LoVo (cell line): ENCODE data around the gene DNM3.
"Not testable (repeated sequence)": the region's sequence is repeated elsewhere in the genome, so short reads cannot be mapped to it uniquely, and the experiment has no call there.

Source experiments
- DNase-seq: peaks from one replicate; pipeline ENCODE4 v3.0.0-alpha.2; 2016; ENCODE audit warnings: low spot score

Gene DNM3

DNA sequence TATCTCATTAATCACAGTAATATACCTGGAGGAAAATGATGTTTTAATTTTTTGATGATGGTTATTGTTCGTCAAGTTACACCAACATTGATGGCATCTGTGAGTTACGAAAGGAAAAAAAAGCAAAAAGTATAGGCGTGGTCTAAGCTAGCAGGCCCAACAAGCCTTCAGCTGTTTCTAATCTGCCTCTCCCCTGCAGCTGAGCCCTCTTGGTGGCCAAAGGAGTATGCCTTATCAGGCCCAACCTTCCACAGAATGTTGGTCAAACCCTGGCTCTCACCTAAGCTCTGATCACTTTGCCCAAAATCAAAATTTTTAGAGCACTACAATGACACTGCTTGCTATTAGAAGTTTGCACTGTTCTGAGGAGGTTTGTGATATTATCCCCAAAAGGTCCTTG lies 584.0 kb downstream of the DNM3 start:
- DNase-seq = no peak

DNA sequence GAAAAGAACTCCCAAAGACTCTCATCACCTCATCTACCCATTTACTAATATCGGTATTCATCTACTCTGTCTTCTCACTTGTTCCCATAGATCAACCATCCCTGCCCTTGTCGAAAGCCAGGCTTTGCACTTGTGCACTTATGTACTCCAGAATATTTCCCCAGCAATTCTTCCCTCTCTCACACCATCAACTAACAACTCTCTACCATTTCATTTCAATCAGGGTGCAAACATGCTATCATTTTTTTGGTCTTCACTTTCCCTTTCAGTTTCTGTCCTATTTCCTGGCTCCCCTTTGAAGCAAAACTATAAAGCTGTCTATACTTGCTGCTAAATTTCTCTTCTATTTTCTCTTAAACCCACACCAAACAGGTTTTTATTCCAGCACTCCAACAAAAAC lies 585.9 kb downstream of the DNM3 start:
- no peak for DNase-seq

GRCh38 chr1:172429331-172430127 lies 588.2 kb downstream of the DNM3 start:
- peak; percentile 74 for DNase-seq

GRCh38 chr1:172430128-172430454 lies 588.8 kb downstream of the DNM3 start:
- no peak for DNase-seq

DNA sequence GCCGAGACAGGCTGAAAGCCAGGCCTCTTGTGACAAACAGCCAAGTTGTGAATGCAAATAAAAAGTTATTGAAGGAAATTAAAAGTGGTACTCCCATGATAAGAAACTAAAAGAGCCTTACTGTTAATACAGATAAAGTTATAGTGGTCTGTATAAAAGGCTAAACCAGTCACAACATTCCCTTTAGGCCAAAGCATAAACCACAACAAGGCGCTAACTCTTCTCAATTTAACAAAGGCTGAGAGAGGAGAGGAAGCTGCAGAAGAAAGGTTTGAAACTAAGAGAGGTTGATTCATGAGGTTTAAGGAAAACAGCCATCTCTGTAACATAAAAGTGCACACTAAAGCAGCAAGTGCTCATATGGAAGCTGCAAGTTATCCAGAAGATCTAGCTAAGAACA lies 589.9 kb downstream of the DNM3 start:
- DNase-seq = no peak

GRCh38 chr1:172431721-172432192 lies 590.5 kb downstream of the DNM3 start:
- no peak for DNase-seq

- DNase-seq = not testable (repeated sequence)
Measured at GRCh38 chr1:172437183-172437582, 595.9 kb downstream of the DNM3 start.

GRCh38 chr1:172442404-172442803 lies 601.1 kb downstream of the DNM3 start:
- DNase-seq = no peak

- no peak for DNase-seq
Measured at GRCh38 chr1:172442843-172443565, 601.7 kb downstream of the DNM3 start.

- peak; percentile 94 for DNase-seq
Measured at GRCh38 chr1:172443666-172444453, 602.6 kb downstream of the DNM3 start, which contains the start of gene PIGC. Gene PIGC, minus strand, starts transcription at chr1:172444069. Its CDS starts 1,447 bp downstream, at chr1:172442622.

GRCh38 chr1:172446547-172446946 lies 605.2 kb downstream of the DNM3 start:
- DNase-seq = no peak

GRCh38 chr1:172447641-172448040 lies 606.3 kb downstream of the DNM3 start:
- DNase-seq = no peak

DNA sequence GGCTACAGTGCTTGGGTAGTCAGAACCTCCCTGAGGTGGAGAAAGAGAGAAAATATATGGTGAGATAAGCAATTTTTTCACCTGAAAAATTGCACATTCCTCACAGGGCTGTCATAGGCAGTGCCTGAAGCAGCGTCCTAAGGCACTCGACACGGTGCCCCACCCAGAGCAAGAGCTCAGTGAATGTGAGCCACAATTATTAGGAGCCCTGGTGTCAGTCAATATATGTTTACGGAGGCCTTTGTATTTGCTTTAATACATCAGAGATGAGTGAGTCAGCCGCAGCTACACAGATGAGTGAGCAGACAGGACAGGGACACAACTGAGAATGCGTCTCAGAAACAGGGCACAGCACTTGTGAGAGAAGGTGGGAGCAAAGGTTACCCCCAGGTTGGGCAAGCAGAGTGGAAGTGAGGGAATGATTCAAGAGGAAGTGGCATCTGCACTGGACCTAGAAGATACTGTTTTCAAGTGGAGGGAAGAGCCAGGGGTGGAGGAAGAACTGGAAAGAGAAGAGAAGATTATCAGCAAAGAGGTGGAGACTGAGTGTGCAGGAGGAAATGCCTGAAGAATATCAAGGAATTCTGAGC lies 607.8 kb downstream of the DNM3 start:
- DNase-seq = peak; percentile 86

GRCh38 chr1:172449585-172450523 lies 608.6 kb downstream of the DNM3 start:
- DNase-seq = peak; percentile 57

GRCh38 chr1:172450524-172450885 lies 609.2 kb downstream of the DNM3 start:
- peak; percentile 26 for DNase-seq

- peak; percentile 83 for DNase-seq
Measured at GRCh38 chr1:172451002-172451443, 609.7 kb downstream of the DNM3 start.

DNA sequence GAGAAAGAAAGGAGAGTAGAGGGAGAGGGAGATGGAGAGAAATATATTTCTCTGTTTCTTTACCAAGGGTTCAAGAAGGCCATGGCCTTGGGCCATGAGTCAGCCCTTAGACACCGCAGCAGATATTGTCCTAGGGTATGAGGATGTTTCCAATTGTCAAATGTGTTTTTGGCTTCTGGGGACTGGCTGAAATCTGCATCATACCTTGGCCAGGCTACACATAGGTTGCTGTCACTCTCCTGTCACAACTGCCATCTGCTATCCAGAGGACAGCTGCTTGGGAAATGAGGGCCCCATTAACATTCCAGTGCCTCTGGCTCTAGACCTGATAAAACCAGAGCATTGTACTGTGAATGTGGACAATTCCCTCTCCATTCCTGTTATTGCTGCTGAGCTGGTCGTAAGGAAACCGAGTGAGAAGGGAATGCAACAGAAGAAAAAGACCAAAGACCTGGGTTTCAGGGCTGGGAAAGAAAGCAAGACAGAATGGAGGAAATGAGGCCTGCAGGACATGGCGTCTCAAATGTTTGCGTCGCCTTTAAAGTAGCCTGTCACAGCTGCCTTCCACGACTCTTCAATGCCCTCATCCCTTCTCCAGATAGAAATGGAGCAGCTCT lies 611.3 kb downstream of the DNM3 start:
- DNase-seq = no peak

DNA sequence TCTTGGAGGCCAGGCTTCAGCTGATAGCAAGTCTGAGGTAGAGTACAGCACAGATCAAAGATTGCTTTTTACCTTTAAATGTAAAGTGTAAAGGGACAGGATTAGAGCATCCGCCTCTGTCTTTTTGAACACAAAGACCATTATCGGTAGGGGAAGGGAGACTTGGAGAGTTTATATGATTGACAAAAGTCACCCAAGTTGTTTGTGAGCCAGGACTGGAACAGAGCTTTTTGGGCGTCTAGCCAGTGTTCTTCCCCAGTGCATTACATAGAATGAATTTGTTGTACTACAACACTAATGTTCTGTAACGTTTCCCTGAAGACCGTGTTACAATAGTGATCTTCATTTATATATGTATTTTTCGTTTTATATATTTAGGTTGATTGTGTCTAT lies 611.9 kb downstream of the DNM3 start:
- no peak for DNase-seq

- no peak for DNase-seq
Measured at GRCh38 chr1:172453607-172454006, 612.3 kb downstream of the DNM3 start.

- no peak for DNase-seq
Measured at GRCh38 chr1:172455451-172455850, 614.2 kb downstream of the DNM3 start.

DNA sequence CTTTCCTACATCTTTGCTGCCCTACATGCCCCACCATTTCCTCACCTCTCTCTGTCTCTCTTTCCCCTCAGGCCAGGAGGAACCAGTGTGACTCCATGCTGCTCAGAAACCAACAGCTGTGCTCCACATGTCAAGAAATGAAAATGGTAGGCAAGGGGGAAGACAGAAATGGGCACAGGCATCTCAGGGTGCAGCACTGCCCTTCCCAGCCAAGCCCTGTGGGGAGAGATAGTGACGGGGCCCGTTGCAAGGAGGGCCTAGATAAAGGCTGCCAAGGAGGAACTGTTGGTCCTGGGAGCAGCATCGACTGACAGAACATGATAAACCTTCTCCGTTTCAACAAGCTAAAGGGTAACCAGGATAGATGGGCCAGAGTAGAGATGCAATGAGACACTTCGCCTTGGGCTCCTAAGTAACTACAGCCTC lies 615.1 kb downstream of the DNM3 start:
- DNase-seq = no peak
